Activated CD8-positive, alpha-beta memory T cell treated with anti-CD3 and anti-CD28 coated beads for 48 hours (primary cell): ENCODE results near the gene MACROD2.

Experiments used
- DNase-seq, 3 experiments: peaks; one replicate each; pipeline ENCODE4 v3.0.0-alpha.2; 2020; ENCODE audit warnings: low read depth in 2 of 3, low spot score in 2 of 3

The MACROD2 gene

GRCh38 chr20:15675061-15675514, 1679.8 kb downstream of the MACROD2 start:
- no peak for DNase-seq

- no peak for DNase-seq
These were observed 1680.6 kb downstream of the MACROD2 start for GRCh38 chr20:15675813-15676484.

GRCh38 chr20:15676815-15677214, 1681.5 kb downstream of the MACROD2 start:
- DNase-seq, result no peak

GRCh38 chr20:15682690-15683089, 1687.4 kb downstream of the MACROD2 start:
- no peak for DNase-seq

GRCh38 chr20:15692570-15692969, 1697.3 kb downstream of the MACROD2 start:
- no peak for DNase-seq

- no peak for DNase-seq
These were observed 1704.3 kb downstream of the MACROD2 start for GRCh38 chr20:15699431-15700146.

GRCh38 chr20:15700147-15700765, 1704.9 kb downstream of the MACROD2 start:
- DNase-seq, result no peak

- no peak for DNase-seq
These were observed 1706.8 kb downstream of the MACROD2 start for GRCh38 chr20:15702161-15702560.

GRCh38 chr20:15703171-15703911, 1708.0 kb downstream of the MACROD2 start:
- DNase-seq, result no peak

- DNase-seq, result no peak
These were observed 1710.7 kb downstream of the MACROD2 start for GRCh38 chr20:15705975-15706374.

GRCh38 chr20:15706719-15707118, 1711.4 kb downstream of the MACROD2 start:
- no peak for DNase-seq

GRCh38 chr20:15708984-15709598, 1713.8 kb downstream of the MACROD2 start:
- peak in 2 of 3 experiments; percentile 6 to 16 for DNase-seq

- no peak for DNase-seq
These were observed 1715.3 kb downstream of the MACROD2 start for GRCh38 chr20:15710636-15711035.

- DNase-seq, result no peak
These were observed 1715.9 kb downstream of the MACROD2 start for GRCh38 chr20:15711177-15711576.

- no peak for DNase-seq
These were observed 1720.9 kb downstream of the MACROD2 start for GRCh38 chr20:15716256-15716655.

- no peak for DNase-seq
These were observed 1731.1 kb downstream of the MACROD2 start for GRCh38 chr20:15726416-15726815.

- DNase-seq, result no peak
These were observed 1738.7 kb downstream of the MACROD2 start for GRCh38 chr20:15734052-15734451.

- DNase-seq, result no peak
These were observed 1743.7 kb downstream of the MACROD2 start for GRCh38 chr20:15739035-15739434.

- no peak for DNase-seq
These were observed 1744.9 kb downstream of the MACROD2 start for GRCh38 chr20:15740046-15740775.

GRCh38 chr20:15742087-15742486, 1746.8 kb downstream of the MACROD2 start:
- DNase-seq, result no peak
